GM12891 (cell line): ENCODE data around the gene SLC22A23.

ENCODE experiments used
- DNase-seq: peaks from one replicate; pipeline ENCODE4 v3.0.0; 2011; ENCODE audit warnings: low spot score; ENCODE audit not compliant: insufficient read length
- FAIRE-seq: peaks from 2 replicates; lab custom pipeline; 2011; peaks lifted over from hg19 to GRCh38; lab: Jason Lieb, UNC
- PAX5 ChIP-seq: IDR thresholded peaks from 2 replicates; pipeline ENCODE4 v1.6.1; 2011; ENCODE audit warnings: low read length, moderate library complexity, mild to moderate bottlenecking; ENCODE audit not compliant: insufficient read depth, severe bottlenecking
- POLR2A ChIP-seq: IDR thresholded peaks from 2 replicates; pipeline ENCODE4 v1.6.1; 2011; ENCODE audit warnings: low read depth, low read length, control low read depth
- POLR2AphosphoS5 ChIP-seq: IDR thresholded peaks from 2 replicates; pipeline ENCODE4 v1.6.1; 2011; ENCODE audit warnings: low read depth, low read length, control low read depth
- POU2F2 ChIP-seq: IDR thresholded peaks from 2 replicates; pipeline ENCODE4 v1.6.1; 2011; ENCODE audit warnings: low read depth, mild to moderate bottlenecking, control low read depth, low read length, moderate library complexity
- SPI1 ChIP-seq: IDR thresholded peaks from 2 replicates; pipeline ENCODE4 v1.6.1; 2011; ENCODE audit warnings: low read depth, low read length, control low read depth
- TAF1 ChIP-seq: IDR thresholded peaks from 2 replicates; pipeline ENCODE4 v1.6.1; 2011; ENCODE audit warnings: low read depth, low read length, control low read depth

Gene SLC22A23

GRCh38 chr6:3364391-3364790, 92.5 kb downstream of the SLC22A23 start:
- DNase-seq: no peak
- no peak for TF ChIP-seq POLR2A
- TF ChIP-seq PAX5: no peak
- TF ChIP-seq POLR2AphosphoS5: no peak
- TF ChIP-seq TAF1: no peak
- no peak for TF ChIP-seq POU2F2
- no peak for TF ChIP-seq SPI1
- no peak for FAIRE-seq

- no peak for TF ChIP-seq POLR2AphosphoS5
- TF ChIP-seq SPI1: no peak
- TF ChIP-seq PAX5: no peak
- TF ChIP-seq POLR2A: no peak
- no peak for TF ChIP-seq POU2F2
- TF ChIP-seq TAF1: no peak
- no peak for DNase-seq
- FAIRE-seq: no peak
Observed at GRCh38 chr6:3363296-3364025, 93.4 kb downstream of the SLC22A23 start.

GRCh38 chr6:3361312-3362037, 95.4 kb downstream of the SLC22A23 start:
- FAIRE-seq (no peak), DNase-seq (no peak)
- no peak for TF ChIP-seq POU2F2
- no peak for TF ChIP-seq TAF1
- no peak for TF ChIP-seq POLR2AphosphoS5

GRCh38 chr6:3360727-3361045, 96.2 kb downstream of the SLC22A23 start:
- TF ChIP-seq POU2F2 (no peak), POLR2A (no peak), PAX5 (no peak), SPI1 (no peak), POLR2AphosphoS5 (no peak), TAF1 (no peak)
- FAIRE-seq: no peak
- no peak for DNase-seq

DNA sequence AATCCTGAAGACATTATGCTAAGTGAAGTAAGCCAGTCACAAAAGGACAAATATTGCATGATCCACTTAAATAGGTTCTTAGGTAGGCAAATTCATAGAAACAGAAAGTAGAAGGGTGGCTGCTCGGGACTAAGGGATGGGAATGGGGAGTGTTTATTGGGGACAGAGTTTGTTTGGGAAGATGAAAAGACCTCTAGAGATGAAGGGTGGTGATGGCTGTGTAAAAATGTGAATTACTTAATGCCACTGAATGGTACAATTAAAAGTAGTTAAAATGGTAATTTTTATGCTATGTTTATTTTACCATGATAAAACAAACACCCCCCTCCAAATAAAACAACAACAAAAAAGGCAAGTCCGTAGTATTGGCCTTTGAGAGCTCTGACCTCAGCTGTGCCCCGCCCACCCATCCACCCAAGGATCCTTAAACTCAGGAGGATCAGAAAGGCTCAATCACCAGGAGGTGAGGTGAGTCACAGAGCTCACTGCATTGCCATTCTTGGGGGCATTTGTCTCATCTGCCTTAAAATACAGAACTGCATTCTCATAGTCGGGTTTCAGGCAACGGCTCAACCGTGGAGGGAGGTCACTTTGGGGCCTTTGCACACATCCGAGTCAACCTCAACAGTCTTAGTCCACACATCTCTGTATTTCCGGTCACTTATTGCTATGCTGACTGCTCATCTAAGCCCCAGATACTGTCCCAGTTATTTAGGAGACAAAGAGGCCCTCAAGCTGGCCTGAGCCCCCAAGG, 96.7 kb downstream of the SLC22A23 start:
- DNase-seq (no peak), FAIRE-seq (no peak)
- TF ChIP-seq SPI1: 0 out of 2 replicates have a peak, but pooled peaks have one; percentile 18
- TF ChIP-seq TAF1: no peak

GRCh38 chr6:3359101-3359752, 97.6 kb downstream of the SLC22A23 start:
- TF ChIP-seq POLR2A (no peak), TAF1 (no peak), POLR2AphosphoS5 (no peak), SPI1 (no peak), POU2F2 (no peak), PAX5 (no peak)
- FAIRE-seq (no peak), DNase-seq (no peak)

DNA sequence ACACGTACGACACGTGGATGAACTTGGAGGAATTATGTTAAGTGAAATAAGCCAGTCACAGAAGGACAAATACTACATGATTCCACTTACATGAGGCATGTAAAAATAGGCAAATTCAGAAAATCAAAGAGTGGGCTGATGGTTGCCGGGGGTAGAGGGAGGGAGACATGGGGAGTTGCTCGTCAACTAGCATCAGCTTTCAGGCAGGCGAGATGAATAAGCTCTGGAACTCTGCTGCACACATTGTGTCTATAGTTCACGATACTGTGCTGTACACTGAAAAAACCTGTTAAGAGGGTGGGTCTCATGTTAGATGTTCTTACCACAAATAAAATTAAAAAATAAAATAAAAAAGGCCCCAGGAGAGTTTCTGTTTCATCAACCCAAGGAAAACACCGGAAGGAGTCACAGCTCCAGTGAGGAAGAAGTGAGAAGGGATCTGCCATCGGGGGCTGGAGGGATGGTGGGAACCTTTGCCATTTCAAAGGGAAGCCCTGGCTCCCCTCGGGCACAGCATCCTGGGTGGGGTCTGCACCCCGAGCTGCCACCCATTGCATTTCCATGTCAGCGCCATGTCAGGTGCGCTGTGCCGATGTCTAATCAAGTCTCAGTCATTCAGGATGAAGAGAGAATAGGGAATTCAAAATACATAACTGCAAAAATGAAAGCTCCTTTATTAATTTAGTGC, 98.3 kb downstream of the SLC22A23 start:
- FAIRE-seq (no peak), DNase-seq (no peak)
- TF ChIP-seq POLR2A: no peak
- no peak for TF ChIP-seq PAX5

DNA sequence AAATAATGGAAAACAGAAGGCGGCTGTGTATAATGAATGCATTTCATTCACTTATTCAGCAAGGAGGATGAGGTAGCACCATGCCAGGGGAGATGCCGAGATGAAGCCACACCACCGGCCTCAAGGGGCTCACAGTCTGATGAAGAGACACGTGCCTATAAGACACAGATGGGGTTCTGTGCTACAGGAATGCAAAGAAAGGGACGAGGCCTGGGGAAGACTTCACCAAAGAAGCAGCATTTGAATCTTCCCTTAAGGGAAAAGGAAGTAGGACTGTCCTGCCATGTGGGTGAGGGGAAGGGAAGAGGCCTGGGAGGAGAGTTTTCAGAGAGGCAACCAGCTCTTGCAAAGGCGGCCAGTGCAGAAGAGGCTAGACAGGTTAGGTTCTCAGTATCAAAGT, 99.2 kb downstream of the SLC22A23 start:
- FAIRE-seq (no peak), DNase-seq (no peak)

GRCh38 chr6:3356824-3357420, 99.9 kb downstream of the SLC22A23 start:
- no peak for FAIRE-seq
- no peak for DNase-seq
- no peak for TF ChIP-seq TAF1
- no peak for TF ChIP-seq POLR2AphosphoS5
- TF ChIP-seq SPI1: no peak
- TF ChIP-seq PAX5: no peak
- no peak for TF ChIP-seq POU2F2
- TF ChIP-seq POLR2A: no peak

More for the DNA sequence above, 99.2 kb downstream of the SLC22A23 start:
- TF ChIP-seq POLR2AphosphoS5 (no peak), SPI1 (no peak), POLR2A (no peak), TAF1 (no peak), PAX5 (no peak), POU2F2 (no peak)
